HuH-7 (cell line): ENCODE results near the gene PRSS2.
"Not testable (repeated sequence)": the region's sequence is repeated elsewhere in the genome, so short reads cannot be mapped to it uniquely, and the experiment has no call there.

Source experiments
- DNase-seq: peaks from one replicate; pipeline ENCODE4 v3.0.0; 2011; ENCODE audit warnings: low spot score

PRSS2 gene

DNA sequence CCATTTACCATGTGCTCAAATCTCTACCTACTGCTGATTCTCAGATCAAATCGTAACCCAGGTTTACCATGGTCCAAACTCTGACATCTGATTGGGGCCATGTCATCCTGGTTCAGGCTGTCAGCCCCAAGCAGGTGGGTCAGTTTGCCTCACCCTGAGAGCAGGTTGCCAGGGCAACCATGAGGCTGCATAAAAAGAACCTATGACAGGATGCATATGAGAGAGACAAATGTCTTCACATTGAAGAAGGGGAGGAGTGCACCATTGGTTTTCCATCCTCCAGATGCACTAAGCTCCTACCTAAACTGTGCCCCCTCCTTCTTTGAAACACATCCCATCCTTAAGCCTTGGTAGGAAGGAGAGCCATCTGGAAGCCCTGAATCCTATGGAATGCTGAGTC lies 11.3 kb upstream of the PRSS2 start:
- DNase-seq = no peak

DNA sequence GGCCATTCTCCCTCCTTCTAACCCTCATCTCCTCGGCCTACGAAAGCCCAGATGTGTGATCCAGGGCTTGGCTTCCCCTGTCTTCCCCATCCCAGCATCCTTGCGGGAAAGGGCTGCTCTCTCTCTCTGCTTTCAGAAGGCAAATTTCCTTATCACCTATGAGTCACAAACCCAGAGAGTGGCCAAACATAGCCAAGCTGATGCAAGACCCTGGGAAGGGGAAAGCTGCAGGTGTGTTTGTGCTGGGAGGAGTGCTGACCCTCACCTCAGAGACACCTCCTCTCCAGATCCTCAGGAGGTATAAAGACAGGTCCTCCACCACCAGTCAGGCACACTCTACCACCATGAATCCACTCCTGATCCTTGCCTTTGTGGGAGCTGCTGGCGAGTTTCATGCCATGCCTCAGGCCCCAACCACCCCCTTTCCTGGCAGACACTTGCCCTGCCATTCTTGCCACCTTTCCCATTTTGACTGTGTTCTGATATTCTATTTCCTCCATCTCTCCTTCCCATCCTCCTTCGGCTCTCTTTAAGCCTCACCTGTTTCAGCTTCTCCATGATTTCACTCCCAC lies 10.6 kb upstream of the PRSS2 start:
- no peak for DNase-seq

DNA sequence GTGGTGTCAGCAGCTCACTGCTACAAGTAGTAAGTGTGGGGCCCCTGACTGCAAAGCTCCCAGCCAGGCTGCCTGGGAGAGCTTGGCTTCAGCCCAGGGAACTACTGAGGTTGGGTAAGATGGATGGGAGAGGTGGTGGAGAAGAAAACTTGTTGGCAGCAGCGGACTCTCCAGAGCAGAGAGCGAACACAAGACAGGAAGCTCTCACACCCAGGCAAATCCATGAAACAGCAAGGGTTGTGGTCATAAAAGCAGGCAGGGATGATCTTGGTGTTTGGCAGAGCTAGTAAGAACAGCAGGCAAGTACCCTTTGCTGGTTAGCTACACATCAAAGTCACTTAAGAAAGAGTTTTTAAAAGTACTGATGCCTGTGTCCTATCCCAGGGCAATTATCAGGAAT lies 9.2 kb upstream of the PRSS2 start:
- not testable (repeated sequence) for DNase-seq

DNA sequence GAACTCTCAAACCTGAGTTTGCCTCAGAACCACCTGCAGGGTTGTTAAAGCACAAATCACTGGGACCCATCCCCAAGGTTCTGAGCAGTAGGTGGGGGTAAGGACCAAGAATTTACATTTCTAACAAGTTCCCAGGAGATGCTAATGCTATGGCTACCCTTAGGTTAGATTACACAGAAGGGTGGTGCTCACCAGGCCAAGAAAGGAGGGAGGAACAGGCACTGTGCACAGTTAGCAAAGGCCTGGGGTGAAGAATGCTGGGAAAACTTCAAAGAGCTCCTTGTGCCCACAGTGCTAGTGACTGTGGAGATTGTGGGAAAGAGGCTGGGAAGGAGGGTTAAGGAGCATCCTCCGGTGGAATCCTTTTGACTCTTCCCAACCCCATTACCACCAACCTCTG lies 8.7 kb upstream of the PRSS2 start:
- no peak for DNase-seq

DNA sequence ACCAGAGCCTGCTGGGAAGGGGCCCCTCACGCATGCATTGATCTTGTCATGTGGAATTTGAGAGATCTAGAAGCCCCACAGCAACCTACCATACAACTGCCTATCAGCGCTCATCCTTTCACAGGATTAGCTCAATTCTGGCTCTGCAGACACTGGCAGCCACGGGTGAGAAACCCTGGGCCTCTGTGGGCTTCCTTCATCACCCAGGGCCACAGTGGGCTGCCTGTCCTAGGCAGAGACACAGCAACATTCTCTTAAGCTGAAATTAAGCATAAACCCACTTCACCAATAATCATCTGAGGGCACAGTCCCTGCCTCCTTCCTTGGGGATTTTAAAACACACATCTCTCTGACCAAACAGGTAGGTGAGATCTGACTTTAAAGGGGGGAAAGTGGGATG lies 3.3 kb upstream of the PRSS2 start:
- no peak for DNase-seq

DNA sequence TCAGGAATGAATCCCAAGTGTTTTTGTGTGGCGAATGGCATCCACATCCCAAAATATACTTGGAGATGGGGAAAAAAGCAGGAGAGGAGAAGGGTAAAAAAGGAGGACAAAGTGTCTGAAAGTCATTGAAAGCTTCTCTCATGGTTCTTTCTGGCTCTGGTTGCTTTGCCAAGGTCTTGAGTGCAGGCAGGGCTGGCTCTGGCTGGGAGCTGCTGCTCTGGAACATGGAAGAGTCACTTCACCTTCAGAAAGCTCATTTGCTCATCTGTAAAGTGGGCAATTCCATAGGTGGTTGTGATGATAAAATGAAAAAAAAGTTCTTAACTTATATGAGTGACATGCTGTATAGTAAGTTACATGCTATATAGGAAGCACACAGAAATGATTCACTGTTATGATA lies 2.9 kb upstream of the PRSS2 start:
- no peak for DNase-seq

DNA sequence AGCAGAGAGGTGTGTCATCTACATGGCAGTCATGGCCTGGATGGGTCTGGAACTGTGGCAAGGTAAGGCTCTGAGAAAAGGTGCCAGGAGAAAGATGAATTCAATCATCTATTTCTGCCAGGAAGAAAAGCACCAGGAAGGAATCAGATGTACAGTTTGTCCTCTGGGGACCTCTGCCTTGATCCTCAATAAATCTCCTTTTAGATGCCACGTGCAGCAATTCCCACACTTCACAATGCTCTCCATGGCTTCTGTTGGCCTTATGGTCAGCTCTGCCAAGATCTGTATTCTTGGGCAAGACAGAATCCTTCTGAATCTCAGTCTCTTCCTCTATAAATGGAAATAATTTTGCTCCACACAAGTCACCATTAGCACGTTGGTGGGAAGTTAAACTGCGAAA lies 1.9 kb upstream of the PRSS2 start:
- not testable (repeated sequence) for DNase-seq

DNA sequence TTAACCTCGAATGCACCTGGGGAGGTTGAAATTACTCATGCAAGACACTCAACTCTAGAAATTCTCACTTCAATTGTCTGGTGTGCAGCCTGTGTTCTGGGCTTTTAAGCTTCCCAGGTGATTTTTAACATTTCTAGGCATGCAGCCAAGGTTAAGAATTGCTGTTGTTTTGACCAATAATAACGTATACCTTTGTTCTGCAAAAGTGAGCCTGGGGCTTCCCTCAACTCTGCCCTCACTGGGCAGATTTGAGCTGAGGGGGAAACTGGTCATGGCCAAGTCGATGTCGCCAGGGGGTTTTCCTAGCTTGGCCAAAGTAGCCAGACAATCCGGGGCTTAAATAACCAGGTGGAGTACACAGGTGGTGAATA lies 568 bp downstream of the PRSS2 start:
- DNase-seq = no peak

DNA sequence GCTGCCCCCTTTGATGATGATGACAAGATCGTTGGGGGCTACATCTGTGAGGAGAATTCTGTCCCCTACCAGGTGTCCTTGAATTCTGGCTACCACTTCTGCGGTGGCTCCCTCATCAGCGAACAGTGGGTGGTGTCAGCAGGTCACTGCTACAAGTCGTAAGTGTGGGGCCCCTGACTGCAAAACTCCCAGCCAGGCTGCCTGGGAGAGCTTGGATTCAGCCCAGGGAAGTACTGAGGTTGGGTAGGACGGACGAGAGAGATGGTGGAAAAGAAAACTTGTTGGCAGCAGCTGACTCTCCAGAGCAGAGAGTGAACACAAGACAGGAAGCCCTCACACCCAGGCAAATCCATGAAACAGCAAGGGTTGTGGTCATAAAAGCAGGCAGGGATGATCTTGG lies 1.3 kb downstream of the PRSS2 start:
- DNase-seq = no peak

DNA sequence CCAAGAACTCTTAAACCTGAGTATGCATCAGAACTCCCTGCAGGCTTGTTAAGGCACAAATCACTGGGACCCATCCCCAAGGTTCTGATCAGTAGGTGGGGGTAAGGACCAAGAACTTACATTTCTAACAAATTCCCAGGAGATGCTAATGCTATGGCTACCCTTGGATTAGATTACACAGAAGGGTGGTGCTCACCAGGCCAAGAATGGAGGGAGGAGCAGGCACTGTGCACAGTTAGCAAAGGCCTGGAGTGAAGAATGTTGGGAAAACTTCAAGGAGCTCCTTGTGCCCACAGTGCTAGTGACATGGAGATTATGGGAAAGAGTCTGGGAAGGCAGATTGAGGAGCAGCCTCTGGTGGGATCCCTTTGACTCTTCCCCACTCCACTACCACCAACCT lies 1.9 kb downstream of the PRSS2 start:
- no peak for DNase-seq

DNA sequence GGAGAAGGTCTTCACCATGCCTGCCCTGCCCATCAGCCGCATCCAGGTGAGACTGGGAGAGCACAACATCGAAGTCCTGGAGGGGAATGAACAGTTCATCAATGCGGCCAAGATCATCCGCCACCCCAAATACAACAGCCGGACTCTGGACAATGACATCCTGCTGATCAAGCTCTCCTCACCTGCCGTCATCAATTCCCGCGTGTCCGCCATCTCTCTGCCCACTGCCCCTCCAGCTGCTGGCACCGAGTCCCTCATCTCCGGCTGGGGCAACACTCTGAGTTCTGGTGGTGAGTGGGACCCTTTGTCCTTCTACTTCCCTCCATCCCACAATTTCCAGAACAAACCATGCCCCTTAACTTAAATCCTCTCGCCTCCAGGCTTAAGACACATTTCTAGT lies 2.5 kb downstream of the PRSS2 start:
- DNase-seq = no peak

DNA sequence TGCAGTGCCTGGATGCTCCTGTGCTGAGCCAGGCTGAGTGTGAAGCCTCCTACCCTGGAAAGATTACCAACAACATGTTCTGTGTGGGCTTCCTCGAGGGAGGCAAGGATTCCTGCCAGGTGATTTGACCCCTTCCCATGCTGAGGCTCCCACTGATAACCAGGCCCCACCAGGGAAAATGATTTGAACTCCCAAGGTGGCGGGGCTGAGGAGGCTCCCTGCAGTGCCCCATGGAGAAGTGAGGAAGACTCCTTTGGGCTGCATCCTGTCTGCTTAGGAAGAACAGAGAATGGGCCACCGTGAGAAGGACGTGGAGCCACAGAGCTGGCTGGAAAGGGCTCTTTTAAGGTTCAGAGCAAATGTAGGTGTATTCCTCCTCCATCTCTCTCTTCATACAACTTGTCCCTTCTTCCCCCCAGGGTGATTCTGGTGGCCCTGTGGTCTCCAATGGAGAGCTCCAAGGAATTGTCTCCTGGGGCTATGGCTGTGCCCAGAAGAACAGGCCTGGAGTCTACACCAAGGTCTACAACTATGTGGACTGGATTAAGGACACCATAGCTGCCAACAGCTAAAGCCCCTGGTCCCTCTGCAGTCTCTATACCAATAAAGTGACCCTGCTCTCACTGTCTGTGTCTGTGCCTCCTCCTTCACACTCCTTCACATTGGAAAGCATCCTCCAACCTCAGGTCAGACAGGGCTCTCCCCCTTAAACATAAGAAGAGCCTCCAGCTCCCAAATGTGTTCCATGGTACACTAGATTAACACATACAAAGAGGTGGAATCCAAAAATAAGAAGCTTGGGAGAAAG lies 3.4 kb downstream of the PRSS2 start:
- DNase-seq = no peak

DNA sequence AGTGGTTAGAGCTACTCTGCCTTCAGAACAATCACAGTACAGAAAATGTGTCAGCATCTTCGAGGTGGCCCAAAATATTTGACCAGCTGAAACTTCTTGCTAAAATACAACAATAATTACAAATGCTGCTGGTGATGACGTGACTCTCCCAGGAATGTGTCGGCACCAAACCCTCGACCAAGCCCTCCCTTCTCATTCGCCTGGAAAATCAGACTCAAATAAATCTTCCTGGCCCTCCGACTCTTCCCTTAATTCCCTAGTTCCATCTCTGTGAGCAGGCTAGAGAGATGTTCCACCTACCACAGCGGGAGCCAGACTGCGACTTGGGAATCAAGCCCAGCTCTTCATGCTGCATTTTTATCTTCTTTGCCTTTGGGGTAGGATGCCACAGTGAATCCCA lies 4.1 kb downstream of the PRSS2 start:
- DNase-seq = no peak

DNA sequence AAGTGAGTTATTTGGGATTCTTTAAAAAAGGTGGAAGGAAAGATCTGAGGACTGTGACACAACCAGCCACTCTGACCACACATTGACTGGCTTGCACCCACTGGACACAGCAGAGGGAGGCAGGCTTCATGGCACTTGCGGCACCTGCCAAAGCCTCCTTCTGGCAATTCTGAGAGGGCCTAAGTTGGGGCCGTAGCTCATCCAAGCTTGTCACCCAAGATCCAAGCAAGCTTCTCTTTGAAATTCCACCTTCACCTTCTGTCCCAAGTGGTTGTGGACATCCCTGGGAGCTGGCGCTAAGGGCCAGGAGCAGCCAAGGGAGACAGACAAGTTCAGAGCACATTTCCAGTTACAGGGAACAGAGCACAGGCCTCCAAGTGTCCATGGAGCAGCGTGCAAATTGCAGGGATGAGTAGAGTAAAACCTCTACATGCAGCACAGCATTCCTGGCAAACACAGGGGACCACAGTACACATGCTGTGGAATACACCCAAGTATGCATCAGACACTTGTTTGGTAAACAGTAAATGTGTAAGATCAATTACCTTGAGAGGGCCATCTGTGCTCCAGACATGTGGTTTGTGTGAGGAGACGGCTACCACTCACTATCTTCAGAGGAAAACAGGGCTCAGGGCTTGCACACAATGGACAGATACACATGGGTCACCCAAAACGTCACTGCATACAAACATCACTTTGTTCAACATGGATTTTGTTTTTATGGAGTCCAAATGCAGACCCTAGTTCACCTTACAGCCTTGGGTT lies 4.8 kb downstream of the PRSS2 start:
- DNase-seq = not testable (repeated sequence)

DNA sequence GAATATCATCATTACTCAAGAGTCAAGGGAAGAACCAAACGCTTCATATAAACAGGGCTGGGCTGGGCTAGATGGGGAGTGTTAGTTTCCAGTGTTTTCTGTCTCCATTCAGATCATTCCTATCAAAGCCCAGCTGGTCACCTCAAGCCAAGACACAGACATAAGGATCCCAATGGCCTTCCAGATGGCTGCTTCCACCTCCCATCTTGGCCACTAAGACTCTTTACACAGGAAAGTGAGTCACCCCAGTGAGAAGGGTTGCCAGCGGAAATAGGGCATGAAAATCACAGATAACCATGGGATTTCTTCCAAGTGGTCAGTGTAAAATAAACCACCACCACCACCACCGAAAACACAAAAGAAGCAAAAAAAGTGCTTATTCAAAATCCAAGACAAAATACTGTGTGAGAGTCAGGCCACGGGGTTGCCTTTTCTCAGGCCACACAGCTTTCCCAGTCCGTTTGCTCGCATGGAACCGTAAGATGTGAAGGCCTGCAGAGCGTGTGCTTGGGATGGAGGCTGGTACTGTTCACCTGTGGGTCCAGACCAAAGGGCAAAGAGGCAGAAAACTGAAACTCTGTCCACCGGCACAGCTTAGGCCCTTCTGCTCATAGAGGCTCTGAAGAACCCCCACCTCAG lies 5.6 kb downstream of the PRSS2 start:
- no peak for DNase-seq

DNA sequence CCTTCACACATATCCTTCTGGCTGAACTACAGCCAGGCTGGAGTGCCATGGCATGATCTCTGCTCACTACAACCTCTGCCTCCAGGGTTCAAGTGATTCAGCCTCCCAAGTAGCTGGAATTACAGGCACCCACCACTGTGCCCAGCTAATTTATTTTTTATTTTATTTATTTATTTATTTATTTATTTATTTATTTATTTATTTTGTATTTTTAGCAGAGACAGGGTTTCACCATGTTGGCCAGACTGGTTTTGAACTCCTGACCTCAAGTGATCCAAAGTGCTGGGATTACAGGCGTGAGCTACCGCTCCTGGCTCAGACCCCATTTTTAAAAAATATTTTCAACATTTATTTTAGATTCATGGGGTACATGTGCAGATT lies 6.1 kb downstream of the PRSS2 start:
- not testable (repeated sequence) for DNase-seq

DNA sequence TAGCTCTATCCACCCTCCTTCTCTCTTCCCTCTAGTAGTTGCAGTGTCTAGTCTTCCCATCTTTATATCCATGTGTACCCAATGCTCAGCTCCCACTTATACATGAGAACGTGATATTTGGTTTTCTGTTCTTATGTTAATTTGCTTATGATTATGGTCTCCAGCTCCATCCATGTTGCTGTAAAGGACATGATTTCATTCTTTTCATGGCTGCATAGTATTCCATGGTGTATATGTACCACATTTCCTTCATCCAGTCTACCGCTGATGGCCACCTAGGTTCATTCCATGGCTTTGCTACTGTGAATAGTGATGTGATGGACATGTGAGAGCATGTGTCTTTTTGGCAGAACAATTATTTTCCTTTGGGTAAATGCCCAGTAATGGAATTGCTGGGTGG lies 6.5 kb downstream of the PRSS2 start:
- no peak for DNase-seq

DNA sequence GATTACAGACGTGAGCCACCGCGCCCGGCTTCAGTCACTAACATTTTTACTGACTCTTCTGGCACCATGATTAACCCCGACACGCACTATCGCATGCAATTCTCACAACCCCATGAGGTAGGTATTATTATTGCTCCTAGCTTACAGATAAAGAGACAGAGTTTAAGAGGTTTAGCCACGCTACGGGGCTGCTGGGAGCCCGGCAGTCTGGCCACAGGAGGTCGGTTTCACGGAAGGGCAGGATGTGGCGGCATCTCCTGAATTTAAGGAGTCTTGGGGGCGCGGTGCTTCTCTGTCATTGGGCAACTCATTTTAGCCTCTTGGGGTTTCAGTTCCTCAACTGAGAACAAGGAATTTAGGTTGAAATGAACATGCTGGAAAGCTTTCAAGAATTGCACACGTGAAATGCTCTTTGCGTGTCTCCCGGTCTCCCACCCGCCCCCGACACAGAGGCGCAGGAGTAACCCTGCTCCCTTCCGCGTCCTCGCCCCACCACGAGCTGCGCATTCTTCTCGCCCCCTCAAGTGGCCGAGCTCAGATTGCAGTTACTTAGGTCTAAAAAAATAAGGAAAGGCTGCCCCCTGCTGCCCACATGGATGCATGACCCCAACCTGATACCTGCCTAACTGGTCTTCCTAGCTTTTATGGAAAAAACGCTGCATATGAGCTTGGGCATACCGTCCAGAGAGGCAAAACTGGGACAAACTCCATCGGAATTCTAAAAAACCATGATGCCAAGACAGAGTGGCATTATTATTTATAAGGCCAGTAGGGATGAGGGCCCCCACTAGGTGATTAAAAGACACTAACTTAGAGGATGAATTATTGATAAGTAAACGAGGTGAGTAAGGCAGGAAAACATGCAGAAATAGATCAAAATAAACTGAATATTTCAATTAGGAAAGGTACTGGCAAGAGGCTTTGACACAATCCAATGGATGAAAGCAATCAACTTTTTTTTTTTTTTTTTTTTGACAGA lies 12.4 kb downstream of the PRSS2 start:
- peak; percentile 86 for DNase-seq

DNA sequence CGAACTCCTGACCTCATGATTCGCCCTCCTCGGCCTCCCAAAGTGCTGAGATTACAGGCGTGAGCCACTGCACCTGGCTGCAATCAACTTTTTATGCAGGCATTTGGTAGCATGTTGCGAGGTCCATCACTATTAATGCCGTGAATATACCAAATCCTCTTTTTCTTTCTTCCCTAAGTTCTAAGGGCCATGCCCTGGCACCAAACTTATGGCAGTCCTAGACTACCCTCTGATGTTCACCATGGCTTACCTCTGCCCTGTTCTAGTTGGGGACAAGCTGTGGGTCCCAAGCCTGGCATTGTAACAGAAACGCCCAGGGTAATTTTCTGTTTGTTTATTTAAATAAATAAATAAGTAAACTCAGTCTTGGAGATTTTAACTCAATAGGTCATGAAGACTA lies 13.3 kb downstream of the PRSS2 start:
- DNase-seq = no peak

DNA sequence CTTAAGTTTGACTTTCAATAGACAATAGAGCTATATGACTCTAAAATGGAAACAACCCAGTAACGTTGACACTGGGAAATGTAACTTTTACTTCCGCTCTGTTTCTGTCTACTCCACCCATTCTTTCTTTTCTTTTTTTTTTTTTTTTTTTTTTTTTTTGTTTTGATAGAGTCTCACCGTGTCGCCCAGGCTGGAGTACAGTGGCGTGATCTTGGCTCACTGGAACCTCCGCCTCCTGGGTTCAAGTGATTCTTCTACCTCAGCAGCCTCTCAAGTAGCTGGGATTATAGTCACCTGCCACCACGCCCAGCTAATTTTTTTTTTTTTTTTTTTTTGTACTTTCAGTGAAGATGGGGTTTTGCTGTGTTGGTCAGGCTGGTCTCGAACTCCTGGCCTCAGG lies 13.9 kb downstream of the PRSS2 start:
- no peak for DNase-seq

DNA sequence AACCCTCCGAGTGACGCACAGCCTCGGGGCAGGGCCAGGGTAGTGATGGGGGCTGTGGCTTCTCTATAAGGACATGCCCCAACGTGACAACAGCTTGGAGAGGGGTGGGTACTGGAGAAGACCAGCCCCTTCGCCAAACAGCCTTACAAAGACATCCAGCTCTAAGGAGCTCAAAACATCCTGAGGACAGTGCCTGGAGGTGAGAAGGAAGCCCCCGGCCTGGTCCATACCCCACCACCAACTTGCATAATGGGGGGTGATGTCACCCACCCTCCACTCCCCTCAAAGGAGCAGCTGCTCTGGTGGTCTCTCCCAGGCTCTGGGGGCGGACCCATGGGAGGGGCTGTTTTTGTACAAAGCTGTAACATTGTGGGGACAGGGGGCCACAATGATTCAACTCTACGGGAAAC lies 15.1 kb downstream of the PRSS2 start:
- DNase-seq = no peak
